Activated CD4-positive, alpha-beta T cell treated with anti-CD3 and anti-CD28 coated beads for 1 hour (primary cell): Measurements from ENCODE around the gene CENPX.

Source experiments
- DNase-seq: peaks from one replicate; pipeline ENCODE4 v3.0.0-alpha.2; 2020

CENPX gene

GRCh38 chr17:82009413-82009812 is 13.3 kb downstream of the CENPX start:
- no peak for DNase-seq

GRCh38 chr17:82008941-82009405 is 13.7 kb downstream of the CENPX start:
- DNase-seq = no peak

- DNase-seq = no peak
Measured at GRCh38 chr17:82008258-82008940, 14.3 kb downstream of the CENPX start.

- no peak for DNase-seq
Measured at GRCh38 chr17:82007495-82008257, 15.0 kb downstream of the CENPX start.

- DNase-seq = no peak
Measured at GRCh38 chr17:82007228-82007494, 15.5 kb downstream of the CENPX start.

- DNase-seq = no peak
Measured at GRCh38 chr17:82006468-82007227, 16.0 kb downstream of the CENPX start.

- DNase-seq = no peak
Measured at GRCh38 chr17:82005701-82006348, 16.9 kb downstream of the CENPX start.

GRCh38 chr17:82004517-82005455 is 17.9 kb downstream of the CENPX start:
- DNase-seq = no peak

- no peak for DNase-seq
Measured at GRCh38 chr17:82003411-82004381, 19.0 kb downstream of the CENPX start.

- DNase-seq = no peak
Measured at GRCh38 chr17:82001571-82002056, 21.1 kb downstream of the CENPX start.

- DNase-seq = no peak
Measured at GRCh38 chr17:82000803-82001570, 21.7 kb downstream of the CENPX start.

GRCh38 chr17:81999976-82000802 is 22.5 kb downstream of the CENPX start:
- no peak for DNase-seq

- no peak for DNase-seq
Measured at GRCh38 chr17:81999587-81999975, 23.1 kb downstream of the CENPX start.

GRCh38 chr17:81998691-81999438 is 23.8 kb downstream of the CENPX start:
- no peak for DNase-seq

GRCh38 chr17:81998212-81998611 is 24.5 kb downstream of the CENPX start:
- DNase-seq = no peak

- no peak for DNase-seq
Measured at GRCh38 chr17:81996757-81997441, 25.8 kb downstream of the CENPX start.

- no peak for DNase-seq
Measured at GRCh38 chr17:81996232-81996756, 26.4 kb downstream of the CENPX start.
